ENCODE measurements around the gene OR4D1. TPM values are rescaled to one million over a fixed set of nuclear protein-coding genes. Genes with fewer than 3 reads are reported as not detected.

The OR4D1 gene
- total and polyA plus RNA-seq, 2 of the 13 experiments (the other 11 are each of a cell fraction or from before 2014, with no cell fraction given), result not detected

GRCh38 chr17:58111676-58112075 lies 36.5 kb upstream of the OR4D1 start:
- ChIA-PET CTCF (ENCODE audit: low intra/inter-chr PET ratio, low total read pairs) (interaction anchor here (2.0 kb wide), 1 partner anchor 219 kb away, joined by 8 read pairs; no protein-coding TSS in a partner anchor), POLR2A (no interaction called here)
- no peaks in the 10 kb centered on the region for H3K4me1 ChIP-seq (ENCODE audit: insufficient read depth, low read length)
- ATAC-seq (no peak), DNase-seq (ENCODE audit: low spot score) (no peak), FAIRE-seq (no peak)
- 22% methylated on average over 3 of the region's 3 CpGs for WGBS (ENCODE audit: low lambda C conversion rate)
- H3K4me2 ChIP-seq (ENCODE audit: low read depth, low read length), result no peak overlapping the region
- no peak overlapping the region for H3K4me3 ChIP-seq (replicated peaks in 1 of 3; ENCODE audit: insufficient read depth in 1 of 3, low read depth in 2 of 3, low read length in 3 of 3)
- no peaks in the 10 kb centered on the region for H4K20me1 ChIP-seq (ENCODE audit: insufficient read depth, low read length)
- no peak for TF ChIP-seq PCBP1 (IDR thresholded peaks at IDR 0.05; ENCODE audit: borderline replicate concordance, low read depth, low read length)
- no peak for TF ChIP-seq FOSL1 (CRISPR knock-in tag; IDR thresholded peaks at IDR 0.05; ENCODE audit: borderline replicate concordance)
- TF ChIP-seq ZNF891 (CRISPR knock-in tag; IDR thresholded peaks at IDR 0.05), result no peak
- TF ChIP-seq ZNF629 (CRISPR knock-in tag; conservative IDR thresholded peaks at IDR 0.05), result peak; percentile 32; the same call in 1 of the 2 replicates
- TF ChIP-seq MAFK (conservative IDR thresholded peaks at IDR 0.05 in 1 of 2, IDR thresholded peaks at IDR 0.05 in 1 of 2; ENCODE audit: low read length in 2 of 2), result peak; percentile 63 to 74
- no peak for TF ChIP-seq NFATC3 (CRISPR knock-in tag; IDR thresholded peaks at IDR 0.05)
- peak; percentile 42; the same call in 1 of the 2 replicates for TF ChIP-seq MAFF (IDR thresholded peaks at IDR 0.05; ENCODE audit: low read depth, low read length)
- TF ChIP-seq ZNF605 (CRISPR knock-in tag; IDR thresholded peaks at IDR 0.05), result no peak
- no peak for TF ChIP-seq SMAD1 (CRISPR knock-in tag; IDR thresholded peaks at IDR 0.05; ENCODE audit: borderline replicate concordance, low read depth)
- in situ Hi-C loops (cut with HindIII; ENCODE audit: extremely low pct_ligation_motif_present, low pct_unique_long_range_greater_than_20kb) (loop anchor here (10.0 kb wide), 2 partner anchors 217 to 257 kb away; partner anchors contain the start of gene MRPS23), intact Hi-C loops (cut with micrococcal nuclease; ENCODE audit: unreplicated experiment) (loop anchor here (2.0 to 5.0 kb wide), 2 partner anchors 255 to 979 kb away; no protein-coding TSS in a partner anchor)
- H3K36me3 ChIP-seq (replicated peaks in 1 of 2; ENCODE audit: control insufficient read depth in 1 of 2, insufficient read depth in 2 of 2, low read length in 2 of 2), result no peaks in the 10 kb centered on the region
- H3K9me3 ChIP-seq (ENCODE audit: low read length), result no peaks in the 10 kb centered on the region
- no peak overlapping the region for H3K27ac ChIP-seq (ENCODE audit: extremely low read length, insufficient read depth, low read length)
- H3K27me3 ChIP-seq (ENCODE audit: control insufficient read depth in 1 of 2, insufficient read depth in 2 of 2, low read length in 2 of 2), result peaks cover 1 to 4% of the 10 kb centered on the region in 2 experiments; a peak in 3 of 5 replicates
- H2AFZ ChIP-seq (ENCODE audit: low read length), result no peak overlapping the region
- H3K9ac ChIP-seq (ENCODE audit: insufficient read depth, low read depth, low read length), result no peak overlapping the region
- BruUV-seq (replicated peaks), result no TSS peak
- H3K79me2 ChIP-seq (ENCODE audit: insufficient read depth, low read length), result no peaks in the 10 kb centered on the region

Measured in HepG2 (cell line).